Heart left ventricle (tissue), 16 donors: ENCODE results near the gene ATOH1. TPM values are rescaled to one million over a fixed set of nuclear protein-coding genes. Genes with fewer than 3 reads are reported as not detected.

Experiments used
- ATAC-seq, 4 donors: fragments of 200-7000 bp; cut with Tn5 transposase; one replicate each; pipeline ENCODE4 v1.9.1; 2020 to 2022; ENCODE audit warnings: moderate library complexity in 4 of 4, mild to moderate bottlenecking in 3 of 4, moderate number of reproducible peaks in 1 of 4
- DNase-seq, 5 donors: peaks; one replicate each; pipeline ENCODE4 v3.0.0-alpha.2; 2020
- H3K27ac ChIP-seq, 12 donors: fragments of 200-600 bp; sonication (generic) in 4 of 12; one replicate each; pipeline versions ENCODE4 v1.5.0 to v1.8.0; 2016 to 2022; ENCODE audit warnings: mild to moderate bottlenecking in 2 of 12
- H3K27me3 ChIP-seq, 9 donors: fragments of 200-600 bp; sonication (generic) in 2 of 9; one replicate each; pipeline versions ENCODE4 v1.5.1 to v1.8.0; 2016 to 2022; ENCODE audit warnings: mild to moderate bottlenecking in 3 of 9
- H3K36me3 ChIP-seq, 9 donors: fragments of 200-600 bp; sonication (generic) in 2 of 9; one replicate each; pipeline versions ENCODE4 v1.5.0 to v1.8.0; 2018 to 2022; ENCODE audit warnings: mild to moderate bottlenecking in 2 of 9
- H3K4me1 ChIP-seq, 12 donors: fragments of 200-600 bp; sonication (generic) in 4 of 12; one replicate each; pipeline versions ENCODE4 v1.5.0 to v1.8.0; 2016 to 2022; ENCODE audit warnings: mild to moderate bottlenecking in 3 of 12
- H3K4me3 ChIP-seq, 12 donors: fragments of 200-600 bp; sonication (generic) in 4 of 12; one replicate each; pipeline versions ENCODE4 v1.5.0 to v1.8.0; 2017 to 2022; ENCODE audit warnings: mild to moderate bottlenecking in 9 of 12, moderate library complexity in 4 of 12
- H3K9me3 ChIP-seq, 12 donors: fragments of 200-600 bp; sonication (generic) in 4 of 12; one replicate each; pipeline versions ENCODE4 v1.5.0 to v1.8.0; 2016 to 2022; ENCODE audit warnings: mild to moderate bottlenecking in 1 of 12
- CTCF ChIP-seq, 12 donors: fragments of 200-600 bp; sonication (generic) in 4 of 12; IDR thresholded peaks; one replicate each; pipeline versions ENCODE4 v1.5.0 to v1.8.0; 2018 to 2022; ENCODE audit warnings: antibody characterized with exemption in 12 of 12, mild to moderate bottlenecking in 5 of 12
- POLR2A ChIP-seq, 2 donors: fragments of 450-650 bp; IDR thresholded peaks; one replicate each; pipeline ENCODE4 v1.6.1; 2017; ENCODE audit warnings: antibody characterized with exemption in 2 of 2, mild to moderate bottlenecking in 2 of 2, moderate library complexity in 2 of 2
- WGBS, 4 donors: extraction: QIAGEN DNeasy Blood & Tissue Kit in 2 of 4; methylation state at CpG; one replicate each; pipeline versions ENCODE4 v1.1.5 to v1.1.7; 2013 to 2018; 5-methylcytosine and 5-hydroxymethylcytosine counted together
- intact Hi-C, 10 donors: fragments of 100-400 bp; cut with DNase I; formaldehyde crosslinking; loops; one replicate each; pipeline versions ENCODE4 v1.11.1 to v1.14.2; 2022
- polyA plus RNA-seq, 2 donors: library from polyadenylated mRNA; stranded (reverse); fragments of 200-250 nt; gene quantifications; one replicate each; pipeline ENCODE4 v1.2.3, GENCODE V29; 2013
- total RNA-seq, 9 donors: library from RNA; depleted of rRNA in 2 of 9; stranded (reverse); fragments of >200 nt in 2 of 9; fragmentation: NEBNext Ultra II Directional in 3 of 9; extraction: Animal tissue kit (Norgen Biotek cat#: 25700) in 3 of 9; gene quantifications; one replicate each; pipeline versions ENCODE4 v1.1.0 to v1.2.4, GENCODE V29; 2016 to 2023
- donor health status: ischemic (EF 13 %, LVEDD 7.1; RV severe dilation, severe dysfunction).
- donor health status: healthy with polysubstance abuse.
- donor health status: DM: no; HTN: yes; CAD: no.
- donor health status: DM: no; HTN: no; CAD: no.
- donor health status: ischemic (EF 25% LVEDD 6.9; RV normal size, moderate dysfunction).
- donor health status: ischemic (EF 25% LVEDD 5.7; RV mildly dilated, moderate dysfunction).
- donor health status: healthy.
- donor health status: DM: yes; HTN: yes; CAD: no.
- donor health status: ischemic (EF 35%, LVEDD 5.7; RV mildly dilated, moderate dysfunction).
- donor health status: nonischemic (EF 11% LVEDD 7.7; RV severe dilation, severe dysfunction).
- donor health status: DM: yes; HTN: yes; CAD: no.
- donor health status: PGD.
- donor health status: ischemic (EF 29% LVEDD 5.4; RV normal size, mild dysfunction).
- donor health status: nonischemic (EF 23%, LVEDD 6.1; RV moderate dilation, normal function).

Gene ATOH1
- total and polyA plus RNA-seq, 11 donors: not detected

GRCh38 chr4:93809773-93810172, 18.8 kb upstream of the ATOH1 start:
- H3K4me3 ChIP-seq: no peak overlapping the region
- peak overlapping the region in 2 of 12 donors; percentile 40 to 51 for H3K27ac ChIP-seq
- peak in 4 of 5 donors; percentile 35 to 75 (median 61) for DNase-seq
- H3K9me3 ChIP-seq: no peaks in the 10 kb centered on the region
- peak; percentile 76 to 95 (median 84) for ATAC-seq
- H3K4me1 ChIP-seq: peaks cover 0 to 8% (median 1%) of the 10 kb centered on the region in 12 donors
- intact Hi-C loops: no loop called here
- 47 to 56% (median 55%) methylated on average over 4 of the region's 4 CpGs for WGBS, 4 donors
- H3K27me3 ChIP-seq: no peaks in the 10 kb centered on the region
- TF ChIP-seq CTCF (IDR thresholded peaks at IDR 0.05) (no peak), POLR2A (IDR thresholded peaks at IDR 0.05) (no peak)
- H3K36me3 ChIP-seq: no peaks in the 10 kb centered on the region

- 18 to 29% (median 24%) methylated on average over 5 of the region's 5 CpGs for WGBS, 4 donors
- H3K27ac ChIP-seq: peak overlapping the region in 1 of 12 donors; percentile 40
These were observed 18.1 kb upstream of the ATOH1 start for GRCh38 chr4:93810340-93810992.

GRCh38 chr4:93813092-93813491, 15.5 kb upstream of the ATOH1 start:
- no peak for TF ChIP-seq POLR2A (IDR thresholded peaks at IDR 0.05)
- no peak for TF ChIP-seq CTCF (IDR thresholded peaks at IDR 0.05)
- Histone ChIP-seq H3K4me3 (no peak overlapping the region), H3K9me3 (no peaks in the 10 kb centered on the region), H3K36me3 (no peaks in the 10 kb centered on the region), H3K27ac (no peak overlapping the region), H3K4me1 (peaks cover 0 to 8% (median 1%) of the 10 kb centered on the region in 12 donors), H3K27me3 (no peaks in the 10 kb centered on the region)
- no peak for ATAC-seq
- DNase-seq: no peak
- WGBS, 4 donors: 80 to 85% (median 82%) methylated on average over 2 of the region's 2 CpGs
- intact Hi-C loops: no loop called here

More at GRCh38 chr4:93810340-93810992, 18.1 kb upstream of the ATOH1 start:
- intact Hi-C loops: no loop called here
- Histone ChIP-seq H3K36me3 (no peaks in the 10 kb centered on the region), H3K4me1 (peaks cover 0 to 8% (median 1%) of the 10 kb centered on the region in 12 donors), H3K4me3 (no peak overlapping the region), H3K9me3 (no peaks in the 10 kb centered on the region), H3K27me3 (no peaks in the 10 kb centered on the region)
- ATAC-seq: peak; percentile 60 to 75 (median 66)
- DNase-seq: peak in 2 of 5 donors; percentile 28 to 30
- TF ChIP-seq CTCF (IDR thresholded peaks at IDR 0.05): no peak
- TF ChIP-seq POLR2A (IDR thresholded peaks at IDR 0.05): no peak

- Histone ChIP-seq H3K27ac (no peak overlapping the region), H3K9me3 (no peaks in the 10 kb centered on the region), H3K4me3 (no peak overlapping the region), H3K36me3 (no peaks in the 10 kb centered on the region), H3K27me3 (no peaks in the 10 kb centered on the region), H3K4me1 (peaks cover 0 to 7% (median 1%) of the 10 kb centered on the region in 12 donors)
- DNase-seq: no peak
- WGBS, 4 donors: 82 to 88% (median 85%) methylated on average over 3 of the region's 3 CpGs
- intact Hi-C loops: no loop called here
- TF ChIP-seq POLR2A (IDR thresholded peaks at IDR 0.05) (no peak), CTCF (IDR thresholded peaks at IDR 0.05) (no peak)
- ATAC-seq: no peak
These were observed 14.4 kb upstream of the ATOH1 start for GRCh38 chr4:93814141-93814540.
